Subcutaneous adipose tissue (tissue), 4 donors: ENCODE data around the gene PLA2G2F. TPM values are rescaled to one million over a fixed set of nuclear protein-coding genes. Genes with fewer than 3 reads are reported as not detected.

Experiments used
- total RNA-seq, 4 donors: library from RNA; depleted of rRNA; stranded (reverse); fragments of >200 nt; gene quantifications; one replicate each; pipeline ENCODE4 v1.1.0, GENCODE V29; 2016
- TF ChIP-seq, protein P1 (sequence below): fragments of 450-650 bp; IDR thresholded peaks from one replicate; pipeline ENCODE4 v1.5.1; 2016; ENCODE audit warnings: low read depth, mild to moderate bottlenecking, control low read depth, antibody characterized with exemption, moderate library complexity

Gene PLA2G2F
- total RNA-seq, 4 donors from 2014 or later = not detected

GRCh38 chr1:20115479-20115878 lies 23.6 kb upstream of the PLA2G2F start:
- TF ChIP-seq, protein P1, sequence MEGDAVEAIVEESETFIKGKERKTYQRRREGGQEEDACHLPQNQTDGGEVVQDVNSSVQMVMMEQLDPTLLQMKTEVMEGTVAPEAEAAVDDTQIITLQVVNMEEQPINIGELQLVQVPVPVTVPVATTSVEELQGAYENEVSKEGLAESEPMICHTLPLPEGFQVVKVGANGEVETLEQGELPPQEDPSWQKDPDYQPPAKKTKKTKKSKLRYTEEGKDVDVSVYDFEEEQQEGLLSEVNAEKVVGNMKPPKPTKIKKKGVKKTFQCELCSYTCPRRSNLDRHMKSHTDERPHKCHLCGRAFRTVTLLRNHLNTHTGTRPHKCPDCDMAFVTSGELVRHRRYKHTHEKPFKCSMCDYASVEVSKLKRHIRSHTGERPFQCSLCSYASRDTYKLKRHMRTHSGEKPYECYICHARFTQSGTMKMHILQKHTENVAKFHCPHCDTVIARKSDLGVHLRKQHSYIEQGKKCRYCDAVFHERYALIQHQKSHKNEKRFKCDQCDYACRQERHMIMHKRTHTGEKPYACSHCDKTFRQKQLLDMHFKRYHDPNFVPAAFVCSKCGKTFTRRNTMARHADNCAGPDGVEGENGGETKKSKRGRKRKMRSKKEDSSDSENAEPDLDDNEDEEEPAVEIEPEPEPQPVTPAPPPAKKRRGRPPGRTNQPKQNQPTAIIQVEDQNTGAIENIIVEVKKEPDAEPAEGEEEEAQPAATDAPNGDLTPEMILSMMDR = no peak

GRCh38 chr1:20115916-20116315 lies 23.2 kb upstream of the PLA2G2F start:
- TF ChIP-seq, protein P1 = no peak

GRCh38 chr1:20117236-20117635 lies 21.9 kb upstream of the PLA2G2F start:
- TF ChIP-seq, protein P1 = no peak

GRCh38 chr1:20119347-20119746 lies 19.8 kb upstream of the PLA2G2F start, which contains the start of gene PLA2G2D:
TSS of gene PLA2G2D (minus strand) at chr1:20119536. CDS start at chr1:20119498, 38 bp downstream.
- TF ChIP-seq, protein P1 = no peak

- TF ChIP-seq, protein P1 = no peak
These were observed 18.3 kb upstream of the PLA2G2F start for GRCh38 chr1:20120796-20121195.

- TF ChIP-seq, protein P1 = no peak
These were observed 15.2 kb upstream of the PLA2G2F start for GRCh38 chr1:20123722-20124455.

DNA sequence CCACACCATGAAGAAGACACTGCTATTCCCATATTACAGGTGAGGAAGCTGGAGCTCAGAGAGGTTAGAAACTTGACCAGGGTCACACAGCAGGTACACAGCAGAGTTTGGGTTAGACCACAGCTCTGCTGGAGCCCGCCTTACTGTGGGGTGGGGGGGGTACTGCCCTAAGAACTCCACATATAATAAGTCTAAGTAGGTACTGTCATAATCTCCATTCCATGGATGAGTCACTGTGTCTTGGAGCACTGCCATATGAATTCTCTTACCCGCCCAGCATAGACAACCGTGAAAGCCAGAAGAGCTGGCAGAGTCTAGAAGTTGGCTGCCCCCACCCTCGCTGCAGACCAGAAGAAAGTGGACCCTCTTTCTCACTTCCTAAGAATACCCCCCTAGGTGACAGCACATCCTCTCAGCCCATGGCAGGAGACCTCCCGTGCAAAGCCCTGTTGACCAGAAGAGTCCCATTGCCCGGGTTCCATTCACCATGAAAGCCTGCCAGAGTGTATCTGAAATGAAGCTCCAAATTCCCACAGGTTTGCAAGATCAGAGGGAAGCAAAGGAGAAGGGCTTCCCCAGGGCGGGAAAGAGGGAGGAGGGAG lies 14.6 kb upstream of the PLA2G2F start:
- TF ChIP-seq, protein P1 = no peak
